K562 (cell line): ENCODE data around the gene CSNK1D. TPM values are rescaled to one million over a fixed set of nuclear protein-coding genes. Genes with fewer than 3 reads are reported as not detected.

ENCODE experiments used
- CSDE1 ChIP-seq, 2 experiments: fragments of 450-650 bp; IDR thresholded peaks; 2 replicates each; pipeline ENCODE4 v1.6.1; 2016; ENCODE audit warnings: mild to moderate bottlenecking in 1 of 2
- CTBP1 ChIP-seq: fragments of 450-650 bp; IDR thresholded peaks from 2 replicates; pipeline ENCODE4 v1.6.1; 2016; ENCODE audit warnings: borderline replicate concordance
- ESRRA ChIP-seq: fragments of 450-650 bp; IDR thresholded peaks from 2 replicates; pipeline ENCODE4 v1.6.1; 2014; ENCODE audit warnings: low read depth, mild to moderate bottlenecking, moderate library complexity, borderline replicate concordance
- ETV5 ChIP-seq: sonication (generic); formaldehyde crosslinking; IDR thresholded peaks from 2 replicates; pipeline ENCODE4 v1.4.0; 2020; ENCODE audit warnings: low read depth, mild to moderate bottlenecking, missing genetic modification reagents
- FOXK2 ChIP-seq, 2 experiments: fragments of 450-650 bp; IDR thresholded peaks in 1 of 2; conservative IDR thresholded peaks in 1 of 2; 2 replicates each; pipeline ENCODE4 v1.6.1; 2016; ENCODE audit warnings: low read depth in 2 of 2, mild to moderate bottlenecking in 1 of 2
- HDAC8 ChIP-seq: fragments of 450-650 bp; IDR thresholded peaks from 2 replicates; pipeline ENCODE4 v1.6.1; 2016; ENCODE audit warnings: mild to moderate bottlenecking, missing genetic modification characterization, moderate library complexity, missing compliant biosample characterization
- MYC ChIP-seq, 2 experiments: fragments of 250-450 bp in 1 of 2; sonication (Bioruptor Pico) in 1 of 2; IDR thresholded peaks; 2 replicates each; pipeline versions ENCODE4 v1.5.1 to v1.6.1; 2012 to 2021; ENCODE audit warnings: low read depth in 2 of 2, borderline replicate concordance in 1 of 2, improper control_type of control experiment in 1 of 2, low read length in 1 of 2, mild to moderate bottlenecking in 1 of 2, moderate library complexity in 1 of 2
- NCOA2 ChIP-seq, 2 experiments: fragments of 450-650 bp; IDR thresholded peaks; 2 replicates each; pipeline ENCODE4 v1.6.1; 2018; ENCODE audit warnings: mild to moderate bottlenecking in 2 of 2, moderate library complexity in 1 of 2; ENCODE audit not compliant: partially characterized antibody in 2 of 2
- NEUROD1 ChIP-seq: fragments of 150-350 bp; IDR thresholded peaks from 2 replicates; pipeline ENCODE4 v1.6.1; 2014; ENCODE audit warnings: borderline replicate concordance, low read length, low read depth; ENCODE audit not compliant: partially characterized antibody
- NONO ChIP-seq, 2 experiments: fragments of 200-400 bp in 1 of 2; fragments of 450-650 bp in 1 of 2; formaldehyde crosslinking in 1 of 2; IDR thresholded peaks; 2 replicates each; pipeline ENCODE4 v1.6.1; 2017; ENCODE audit warnings: low read depth in 2 of 2, mild to moderate bottlenecking in 2 of 2, moderate library complexity in 2 of 2, low read length in 1 of 2
- PRMT5 ChIP-seq: sonication (generic); formaldehyde crosslinking; IDR thresholded peaks from 2 replicates; pipeline ENCODE4 v1.5.0; 2020; ENCODE audit warnings: missing genetic modification reagents
- RBM15 ChIP-seq: fragments of 200-400 bp; formaldehyde crosslinking; IDR thresholded peaks from 2 replicates; pipeline ENCODE4 v1.6.1; 2018; ENCODE audit warnings: mild to moderate bottlenecking, low read length, moderate library complexity; ENCODE audit not compliant: insufficient read depth
- SMARCE1 ChIP-seq: fragments of 450-650 bp; IDR thresholded peaks from 2 replicates; pipeline ENCODE4 v1.7.1; 2016; ENCODE audit warnings: mild to moderate bottlenecking
- SP1 ChIP-seq: sonication (generic); formaldehyde crosslinking; IDR thresholded peaks from 2 replicates; pipeline ENCODE4 v1.8.1; 2022; ENCODE audit warnings: mild to moderate bottlenecking, missing genetic modification reagents
- TAF15 ChIP-seq: fragments of 200-400 bp; formaldehyde crosslinking; IDR thresholded peaks from 2 replicates; pipeline ENCODE4 v1.6.1; 2017; ENCODE audit warnings: mild to moderate bottlenecking, low read depth, low read length, moderate library complexity
- ZFP30 ChIP-seq: fragments of 250-450 bp; sonication (Bioruptor Pico); IDR thresholded peaks from 2 replicates; pipeline ENCODE4 v1.8.0; 2022; ENCODE audit warnings: moderate library complexity, mild to moderate bottlenecking, inconsistent platforms, borderline replicate concordance
- ZNF124 ChIP-seq: sonication (generic); formaldehyde crosslinking; IDR thresholded peaks from 2 replicates; pipeline ENCODE4 v1.8.1; 2022; ENCODE audit warnings: missing genetic modification reagents
- ZNF57 ChIP-seq: fragments of 450-650 bp; formaldehyde crosslinking; IDR thresholded peaks from 2 replicates; pipeline ENCODE4 v1.4.0; 2020; ENCODE audit warnings: mild to moderate bottlenecking, moderate library complexity
- ZNF668 ChIP-seq: fragments of 250-450 bp; sonication (Bioruptor Pico); IDR thresholded peaks from 2 replicates; pipeline ENCODE4 v1.8.0; 2022; ENCODE audit warnings: mild to moderate bottlenecking, inconsistent platforms
- polyA plus RNA-seq, 8 experiments: library from polyadenylated mRNA; depleted of rRNA in 4 of 8; stranded (reverse) in 5 of 8; unstranded in 3 of 8; fragments of >200 nt; fragmentation: Nextera tagmentation in 2 of 8; fragmentation: Illumina TruSeq in 1 of 8; extraction: Ambion mirVana in 2 of 8; extraction: Trizol in 1 of 8; gene quantifications; 2 replicates each; pipeline versions ENCODE4 v1.2.1 to v1.2.3, GENCODE V29; 2011 to 2014; ENCODE audit warnings: inconsistent platforms in 1 of 8, missing spikeins in 1 of 8
- total RNA-seq, 7 experiments: library from RNA; depleted of rRNA in 6 of 7; stranded (reverse); fragments of >200 nt in 6 of 7; fragmentation: Illumina TruSeq in 2 of 7; extraction: Trizol in 2 of 7; gene quantifications; 2 replicates each; pipeline versions ENCODE4 v1.2.1 to v1.2.3, GENCODE V29; 2011 to 2021; ENCODE audit warnings: low replicate concordance in 1 of 7
- TF ChIP-seq, protein P1 (sequence below): fragments of 450-650 bp; IDR thresholded peaks from 2 replicates; pipeline ENCODE4 v1.6.1; 2016; ENCODE audit warnings: low read depth

The CSNK1D gene
- total and polyA plus RNA-seq, 9 of the 15 experiments (the other 6 are each of a cell fraction or from before 2014, with no cell fraction given), result 6.5 to 133 (median 41.3) TPM

DNA sequence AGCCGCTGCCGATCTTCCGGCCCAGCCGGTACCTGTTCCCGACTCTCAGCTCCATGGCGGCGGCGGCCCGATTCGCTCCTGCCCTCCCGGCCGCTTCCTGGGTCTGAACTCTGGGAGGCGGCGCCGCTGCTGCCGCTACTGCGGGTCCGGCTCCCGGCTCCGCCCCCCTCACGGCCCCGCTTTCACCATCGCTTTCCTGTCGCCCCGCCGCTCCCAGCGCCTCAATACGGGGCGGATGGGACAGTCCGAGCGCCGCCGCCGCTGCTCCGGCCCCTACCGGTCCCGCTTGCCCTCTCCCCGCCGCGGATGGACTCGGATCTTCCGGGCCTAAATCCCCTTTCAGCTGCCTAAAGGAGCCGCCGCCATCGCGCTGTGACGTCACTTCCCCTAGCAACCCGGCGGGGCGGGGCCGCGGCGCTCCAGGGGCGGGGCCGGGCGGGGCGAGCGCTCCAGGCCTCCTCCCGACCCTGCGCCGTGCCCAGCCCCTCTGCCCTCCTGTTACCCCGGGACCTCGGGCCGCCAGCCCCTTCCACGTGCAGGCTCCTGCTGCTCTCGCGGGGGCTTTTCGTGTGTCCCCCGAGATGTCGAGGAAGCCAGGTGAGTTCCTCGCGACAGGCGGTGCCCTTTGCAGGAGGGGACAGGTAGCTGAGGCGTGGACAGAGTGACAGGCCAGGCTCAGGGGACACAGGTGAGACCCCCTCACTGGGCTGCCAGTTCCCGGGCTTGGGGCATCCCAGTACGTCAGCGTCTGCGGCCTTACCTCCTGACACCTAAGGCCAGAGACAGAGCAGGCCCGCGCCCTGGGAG lies at the start of gene CSNK1D (continued):
- TF ChIP-seq, protein P1, sequence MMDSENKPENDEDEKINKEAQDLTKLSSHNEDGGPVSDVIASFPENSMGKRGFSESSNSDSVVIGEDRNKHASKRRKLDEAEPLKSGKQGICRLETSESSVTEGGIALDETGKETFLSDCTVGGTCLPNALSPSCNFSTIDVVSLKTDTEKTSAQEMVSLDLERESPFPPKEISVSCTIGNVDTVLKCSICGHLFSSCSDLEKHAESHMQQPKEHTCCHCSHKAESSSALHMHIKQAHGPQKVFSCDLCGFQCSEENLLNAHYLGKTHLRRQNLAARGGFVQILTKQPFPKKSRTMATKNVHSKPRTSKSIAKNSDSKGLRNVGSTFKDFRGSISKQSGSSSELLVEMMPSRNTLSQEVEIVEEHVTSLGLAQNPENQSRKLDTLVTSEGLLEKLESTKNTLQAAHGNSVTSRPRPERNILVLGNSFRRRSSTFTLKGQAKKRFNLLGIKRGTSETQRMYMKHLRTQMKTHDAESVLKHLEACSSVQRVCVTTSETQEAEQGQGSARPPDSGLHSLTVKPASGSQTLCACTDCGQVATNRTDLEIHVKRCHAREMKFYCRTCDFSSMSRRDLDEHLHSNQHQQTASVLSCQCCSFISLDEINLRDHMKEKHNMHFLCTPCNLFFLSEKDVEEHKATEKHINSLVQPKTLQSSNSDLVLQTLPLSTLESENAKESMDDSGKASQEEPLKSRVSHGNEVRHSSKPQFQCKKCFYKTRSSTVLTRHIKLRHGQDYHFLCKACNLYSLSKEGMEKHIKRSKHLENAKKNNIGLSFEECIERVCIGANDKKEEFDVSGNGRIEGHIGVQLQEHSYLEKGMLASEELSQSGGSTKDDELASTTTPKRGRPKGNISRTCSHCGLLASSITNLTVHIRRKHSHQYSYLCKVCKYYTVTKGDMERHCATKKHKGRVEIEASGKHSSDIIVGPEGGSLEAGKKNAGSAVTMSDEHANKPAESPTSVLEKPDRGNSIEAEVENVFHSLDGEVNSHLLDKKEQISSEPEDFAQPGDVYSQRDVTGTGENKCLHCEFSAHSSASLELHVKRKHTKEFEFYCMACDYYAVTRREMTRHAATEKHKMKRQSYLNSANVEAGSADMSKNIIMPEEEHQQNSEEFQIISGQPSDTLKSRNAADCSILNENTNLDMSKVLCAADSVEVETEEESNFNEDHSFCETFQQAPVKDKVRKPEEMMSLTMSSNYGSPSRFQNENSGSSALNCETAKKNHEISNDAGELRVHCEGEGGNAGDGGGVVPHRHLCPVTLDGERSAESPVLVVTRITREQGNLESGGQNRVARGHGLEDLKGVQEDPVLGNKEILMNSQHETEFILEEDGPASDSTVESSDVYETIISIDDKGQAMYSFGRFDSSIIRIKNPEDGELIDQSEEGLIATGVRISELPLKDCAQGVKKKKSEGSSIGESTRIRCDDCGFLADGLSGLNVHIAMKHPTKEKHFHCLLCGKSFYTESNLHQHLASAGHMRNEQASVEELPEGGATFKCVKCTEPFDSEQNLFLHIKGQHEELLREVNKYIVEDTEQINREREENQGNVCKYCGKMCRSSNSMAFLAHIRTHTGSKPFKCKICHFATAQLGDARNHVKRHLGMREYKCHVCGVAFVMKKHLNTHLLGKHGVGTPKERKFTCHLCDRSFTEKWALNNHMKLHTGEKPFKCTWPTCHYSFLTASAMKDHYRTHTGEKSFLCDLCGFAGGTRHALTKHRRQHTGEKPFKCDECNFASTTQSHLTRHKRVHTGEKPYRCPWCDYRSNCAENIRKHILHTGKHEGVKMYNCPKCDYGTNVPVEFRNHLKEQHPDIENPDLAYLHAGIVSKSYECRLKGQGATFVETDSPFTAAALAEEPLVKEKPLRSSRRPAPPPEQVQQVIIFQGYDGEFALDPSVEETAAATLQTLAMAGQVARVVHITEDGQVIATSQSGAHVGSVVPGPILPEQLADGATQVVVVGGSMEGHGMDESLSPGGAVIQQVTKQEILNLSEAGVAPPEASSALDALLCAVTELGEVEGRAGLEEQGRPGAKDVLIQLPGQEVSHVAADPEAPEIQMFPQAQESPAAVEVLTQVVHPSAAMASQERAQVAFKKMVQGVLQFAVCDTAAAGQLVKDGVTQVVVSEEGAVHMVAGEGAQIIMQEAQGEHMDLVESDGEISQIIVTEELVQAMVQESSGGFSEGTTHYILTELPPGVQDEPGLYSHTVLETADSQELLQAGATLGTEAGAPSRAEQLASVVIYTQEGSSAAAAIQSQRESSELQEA, result no peak
- TF ChIP-seq RBM15 (no peak), ZNF57 (CRISPR knock-in tag) (no peak), NCOA2 (IDR thresholded peaks at IDR 0.05; ENCODE audit: partially characterized antibody in 2 of 2) (no peak), FOXK2 (conservative IDR thresholded peaks at IDR 0.05 in 1 of 2, IDR thresholded peaks at IDR 0.05 in 1 of 2; ENCODE audit: low read depth in 2 of 2) (no peak), HDAC8 (tag) (0 out of 2 replicates have a peak, but pooled peaks have one; percentile 59), CSDE1 (IDR thresholded peaks at IDR 0.05) (peak in 1 of 2 experiments; percentile 68; a peak in 1 of 4 replicates), CTBP1 (peak; percentile 70), ZFP30 (CRISPR knock-in tag) (no peak), PRMT5 (CRISPR knock-in tag) (no peak), TAF15 (no peak), NONO (IDR thresholded peaks at IDR 0.05; ENCODE audit: low read depth in 2 of 2, low read length in 1 of 2) (peak in 1 of 2 experiments; percentile 87; a peak in 1 of 4 replicates), MYC (IDR thresholded peaks at IDR 0.05; ENCODE audit: low read depth, low read length) (peak; percentile 87), MYC (CRISPR knock-in tag; IDR thresholded peaks at IDR 0.05; ENCODE audit: borderline replicate concordance, low read depth) (no peak), ESRRA (no peak), ZNF124 (CRISPR knock-in tag) (no peak), SP1 (CRISPR knock-in tag) (peak; percentile 96), ZNF668 (CRISPR knock-in tag) (no peak), NEUROD1 (no peak), ETV5 (CRISPR knock-in tag) (0 out of 2 replicates have a peak, but pooled peaks have one; percentile 61), SMARCE1 (no peak)
